ENCODE results near the gene KHDC1L.

Gene KHDC1L

DNA sequence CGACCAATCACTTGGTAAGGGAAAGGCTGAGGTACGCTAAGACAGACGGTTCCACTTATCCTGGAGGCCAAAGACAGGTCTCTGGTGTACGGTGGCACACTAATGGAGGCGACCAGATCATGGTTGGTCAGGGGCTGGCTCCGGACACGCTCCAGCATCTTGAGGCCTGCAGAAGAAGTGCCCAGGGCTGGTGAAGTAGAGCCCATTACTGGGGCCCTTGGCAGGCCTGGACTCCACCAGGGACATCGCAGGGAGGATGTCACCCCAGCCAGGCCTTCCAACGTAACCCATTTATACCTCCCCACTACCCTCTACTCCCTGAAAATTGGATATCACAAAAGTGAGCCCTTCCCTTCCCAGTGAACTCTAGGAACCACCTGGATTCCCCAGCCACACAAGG is 16.2 kb downstream of the KHDC1L start:
- Histone ChIP-seq H3K4me3 (ENCODE audit: low read depth, low read length) (no peak overlapping the region), H3K4me1 (no peaks in the 10 kb centered on the region), H3K36me3 (no peaks in the 10 kb centered on the region), H3K27me3 (no peaks in the 10 kb centered on the region), H3K9me3 (no peaks in the 10 kb centered on the region)
- no peak for DNase-seq
- no peak for TF ChIP-seq CTCF (IDR thresholded peaks at IDR 0.05; ENCODE audit: low read depth, low read length)

DNA sequence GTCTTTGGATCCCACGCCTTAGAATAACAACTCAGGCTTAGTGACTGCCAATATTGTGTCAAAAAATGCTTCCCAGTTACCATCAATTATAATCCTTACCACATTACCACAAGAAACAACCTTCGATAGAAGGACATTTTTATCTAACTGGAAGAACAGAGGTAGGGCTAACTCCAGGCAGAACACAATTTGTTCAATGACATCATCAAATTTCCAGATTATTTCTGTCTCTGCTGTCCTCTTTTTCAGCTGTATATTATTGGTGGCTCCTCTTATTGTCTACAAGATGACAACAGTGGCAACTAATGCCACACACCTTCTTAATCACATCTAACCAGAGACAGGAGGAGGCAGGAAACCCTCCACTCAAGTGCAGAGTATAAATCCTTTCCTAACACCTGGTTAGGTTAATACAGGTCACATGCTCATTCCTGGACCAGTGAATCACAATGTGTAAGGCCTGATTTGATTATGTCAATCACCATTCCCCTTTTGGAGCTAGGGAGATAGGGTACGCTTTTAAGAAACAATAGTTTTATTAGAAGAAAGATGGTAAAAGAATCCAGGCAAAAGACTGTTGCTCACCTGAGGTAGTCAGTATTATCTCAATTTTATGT is 18.0 kb downstream of the KHDC1L start:
- DNase-seq, result no peak
- TF ChIP-seq CTCF (IDR thresholded peaks at IDR 0.05; ENCODE audit: low read depth, low read length), result no peak
- Histone ChIP-seq H3K9me3 (no peaks in the 10 kb centered on the region), H3K4me3 (ENCODE audit: low read depth, low read length) (no peak overlapping the region), H3K27me3 (no peaks in the 10 kb centered on the region), H3K36me3 (no peaks in the 10 kb centered on the region), H3K4me1 (no peaks in the 10 kb centered on the region)

- DNase-seq, result no peak
- TF ChIP-seq CTCF (IDR thresholded peaks at IDR 0.05; ENCODE audit: low read depth, low read length), result no peak
Observed at GRCh38 chr6:73204252-73204651, 21.0 kb downstream of the KHDC1L start.

DNA sequence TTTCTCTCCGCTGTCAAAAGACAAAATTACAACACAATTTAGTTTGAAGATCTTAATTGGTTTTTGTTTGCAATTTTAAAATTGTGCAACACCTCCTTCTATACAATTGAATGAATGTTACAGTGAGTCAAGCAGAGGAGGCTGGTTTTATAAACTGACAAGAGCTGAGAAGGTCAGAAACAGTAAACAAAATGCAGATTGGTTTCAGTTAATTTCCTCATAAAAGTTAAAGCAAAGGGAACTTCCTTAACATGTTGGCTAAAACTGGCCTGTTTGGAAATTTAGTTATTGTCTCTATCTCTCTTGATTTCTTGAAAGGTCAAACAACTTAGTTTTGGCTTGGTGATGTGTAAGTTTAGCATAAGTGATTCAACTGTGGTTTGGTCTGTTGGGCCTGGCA is 22.2 kb downstream of the KHDC1L start:
- Histone ChIP-seq H3K4me1 (no peaks in the 10 kb centered on the region), H3K4me3 (ENCODE audit: low read depth, low read length) (no peak overlapping the region), H3K27me3 (no peaks in the 10 kb centered on the region), H3K36me3 (no peaks in the 10 kb centered on the region), H3K9me3 (no peaks in the 10 kb centered on the region)
- no peak for TF ChIP-seq CTCF (IDR thresholded peaks at IDR 0.05; ENCODE audit: low read depth, low read length)
- no peak for DNase-seq

More at GRCh38 chr6:73204252-73204651, 21.0 kb downstream of the KHDC1L start:
- no peaks in the 10 kb centered on the region for H3K9me3 ChIP-seq
- no peaks in the 10 kb centered on the region for H3K36me3 ChIP-seq
- no peaks in the 10 kb centered on the region for H3K4me1 ChIP-seq
- H3K27me3 ChIP-seq, result no peaks in the 10 kb centered on the region
- no peak overlapping the region for H3K4me3 ChIP-seq (ENCODE audit: low read depth, low read length)

DNA sequence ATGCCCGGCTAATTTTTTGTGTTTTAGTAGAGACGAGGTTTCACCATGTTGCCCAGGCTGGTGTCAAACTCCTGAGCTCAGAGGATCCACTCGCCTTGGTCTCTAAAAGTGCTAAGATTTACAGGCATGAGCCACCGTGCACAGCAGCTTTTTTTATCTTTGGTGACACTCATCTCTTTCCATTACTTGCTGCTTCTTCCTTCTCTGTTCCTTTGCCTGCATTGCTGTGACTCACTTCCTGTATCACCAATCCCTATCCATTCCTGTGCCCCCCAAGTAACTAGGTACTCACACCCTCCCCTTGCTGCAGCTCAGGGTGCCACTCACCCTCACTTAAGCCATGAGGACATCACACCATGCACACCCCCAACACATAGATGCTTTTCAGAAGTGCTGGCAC is 24.6 kb downstream of the KHDC1L start:
- TF ChIP-seq CTCF (IDR thresholded peaks at IDR 0.05; ENCODE audit: low read depth, low read length), result no peak
- Histone ChIP-seq H3K36me3 (no peaks in the 10 kb centered on the region), H3K4me1 (no peaks in the 10 kb centered on the region), H3K4me3 (ENCODE audit: low read depth, low read length) (no peak overlapping the region), H3K9me3 (no peaks in the 10 kb centered on the region), H3K27me3 (no peaks in the 10 kb centered on the region)
- no peak for DNase-seq

GRCh38 chr6:73200247-73200646 is 25.0 kb downstream of the KHDC1L start:
- Histone ChIP-seq H3K4me1 (no peaks in the 10 kb centered on the region), H3K9me3 (no peaks in the 10 kb centered on the region), H3K4me3 (ENCODE audit: low read depth, low read length) (no peak overlapping the region), H3K36me3 (no peaks in the 10 kb centered on the region), H3K27me3 (no peaks in the 10 kb centered on the region)
- no peak for TF ChIP-seq CTCF (IDR thresholded peaks at IDR 0.05; ENCODE audit: low read depth, low read length)
- DNase-seq, result no peak

Data from BE2C (cell line).